GM18868 (cell line): Measurements from ENCODE around the gene KIF5C.

Source experiments
- ATAC-seq: cut with Tn5 transposase; IDR thresholded peaks from one replicate; pipeline ENCODE4 v1.9.1; 2021; ENCODE audit warnings: mild to moderate bottlenecking, moderate library complexity; ENCODE audit not compliant: unreplicated experiment

KIF5C gene

GRCh38 chr2:148984449-148984848, 109.4 kb downstream of the KIF5C start:
- ATAC-seq: no peak

GRCh38 chr2:148987286-148987685, 112.3 kb downstream of the KIF5C start:
- no peak for ATAC-seq

- no peak for ATAC-seq
Measured at GRCh38 chr2:148988337-148988736, 113.3 kb downstream of the KIF5C start.

GRCh38 chr2:148989882-148990493, 115.0 kb downstream of the KIF5C start:
- ATAC-seq: peak; percentile 89

- no peak for ATAC-seq
Measured at GRCh38 chr2:148990968-148991367, 115.9 kb downstream of the KIF5C start.

- no peak for ATAC-seq
Measured at GRCh38 chr2:148992448-148992847, 117.4 kb downstream of the KIF5C start.

- no peak for ATAC-seq
Measured at GRCh38 chr2:148993351-148993750, 118.3 kb downstream of the KIF5C start.

- no peak for ATAC-seq
Measured at GRCh38 chr2:148994341-148994740, 119.3 kb downstream of the KIF5C start.

- no peak for ATAC-seq
Measured at GRCh38 chr2:148996805-148997204, 121.8 kb downstream of the KIF5C start.

- no peak for ATAC-seq
Measured at GRCh38 chr2:148998165-148998830, 123.3 kb downstream of the KIF5C start.

GRCh38 chr2:148998831-148999200, 123.8 kb downstream of the KIF5C start:
- ATAC-seq: no peak

GRCh38 chr2:148999451-148999921, 124.5 kb downstream of the KIF5C start:
- no peak for ATAC-seq

- no peak for ATAC-seq
Measured at GRCh38 chr2:149000158-149000938, 125.3 kb downstream of the KIF5C start.

GRCh38 chr2:149001496-149001895, 126.5 kb downstream of the KIF5C start:
- no peak for ATAC-seq

GRCh38 chr2:149002378-149002890, 127.4 kb downstream of the KIF5C start:
- ATAC-seq: no peak

- ATAC-seq: no peak
Measured at GRCh38 chr2:149002891-149003740, 128.1 kb downstream of the KIF5C start.

GRCh38 chr2:149004836-149005235, 129.8 kb downstream of the KIF5C start:
- no peak for ATAC-seq

- ATAC-seq: no peak
Measured at GRCh38 chr2:149005471-149006077, 130.5 kb downstream of the KIF5C start.

GRCh38 chr2:149006883-149007543, 132.0 kb downstream of the KIF5C start:
- peak; percentile 44 for ATAC-seq

GRCh38 chr2:149008381-149008780, 133.4 kb downstream of the KIF5C start:
- ATAC-seq: no peak
